MCF 10A (cell line): ENCODE data around the gene GLS. TPM values are rescaled to one million over a fixed set of nuclear protein-coding genes. Genes with fewer than 3 reads are reported as not detected.

Experiments
- BruUV-seq: library from RNA; stranded (reverse); fragments of 400-500 nt; replicated peaks from 2 replicates; lab custom pipeline; 2021; lab: Mats Ljungman, UMichigan
- CTCF ChIA-PET: fragments of 300-600 bp; sonication (Branson Sonifier 250); formaldehyde crosslinking; extraction: SDS; loops from one replicate; lab custom pipeline; 2021; ENCODE audit warnings: antibody characterized with exemption, inconsistent platforms; lab: Yijun Ruan, JAX
- POLR2A ChIA-PET: fragments of 300-600, 350-650 bp; sonication (Branson Sonifier 250); formaldehyde crosslinking; extraction: SDS; loops from one replicate; lab custom pipeline; 2020; ENCODE audit warnings: antibody characterized with exemption, inconsistent platforms; lab: Yijun Ruan, JAX
- DNase-seq: peaks from one replicate; pipeline ENCODE4 v3.0.0-alpha.2; 2018; ENCODE audit not compliant: unreplicated experiment
- H3K27ac Mint-ChIP-seq: one replicate; pipeline ENCODE4 v1.8.0; 2022; ENCODE audit warnings: mild to moderate bottlenecking, low read depth, mixed read lengths; ENCODE audit not compliant: unreplicated experiment
- H3K27me3 Mint-ChIP-seq: one replicate; pipeline ENCODE4 v1.8.0; 2022; ENCODE audit warnings: mixed read lengths; ENCODE audit not compliant: insufficient read depth, unreplicated experiment
- H3K36me3 Mint-ChIP-seq: one replicate; pipeline ENCODE4 v1.8.0; 2022; ENCODE audit warnings: mild to moderate bottlenecking, moderate library complexity, mixed read lengths; ENCODE audit not compliant: insufficient read depth, unreplicated experiment
- H3K4me1 Mint-ChIP-seq: one replicate; pipeline ENCODE4 v1.8.0; 2022; ENCODE audit warnings: mixed read lengths; ENCODE audit not compliant: insufficient read depth, unreplicated experiment
- H3K4me3 Mint-ChIP-seq: one replicate; pipeline ENCODE4 v1.8.0; 2022; ENCODE audit warnings: mild to moderate bottlenecking, moderate library complexity, mixed read lengths; ENCODE audit not compliant: unreplicated experiment
- H3K9me3 Mint-ChIP-seq: one replicate; pipeline ENCODE4 v1.8.0; 2022; ENCODE audit warnings: mixed read lengths; ENCODE audit not compliant: unreplicated experiment
- intact Hi-C: fragments of 100-400 bp; cut with micrococcal nuclease; formaldehyde crosslinking; loops from 2 replicates; pipeline ENCODE4 v1.14.1; 2022
- total RNA-seq: library from RNA; stranded (reverse); gene quantifications from 2 replicates; pipeline ENCODE4 v1.2.3, GENCODE V29; 2022
- TF ChIP-seq, protein P1 (sequence below): fragments of 200-600 bp; IDR thresholded peaks from one replicate; pipeline ENCODE4 v1.8.0; 2022; ENCODE audit warnings: antibody characterized with exemption, mild to moderate bottlenecking; ENCODE audit not compliant: unreplicated experiment

GLS gene
- total RNA-seq, 1 experiment from 2014 or later: 121 TPM

- ChIA-PET POLR2A (no interaction called here), CTCF (interaction anchor here (0.6 kb wide), 1 partner anchor 9 kb away, joined by 3 read pairs; no protein-coding TSS in a partner anchor)
- Mint-ChIP-seq H3K4me3 (no peak overlapping the region), H3K27me3 (no peaks in the 10 kb centered on the region), H3K27ac (no peak overlapping the region), H3K9me3 (no peaks in the 10 kb centered on the region), H3K4me1 (peaks cover 28% of the 10 kb centered on the region), H3K36me3 (no peaks in the 10 kb centered on the region)
- no TSS peak for BruUV-seq
- intact Hi-C loops: no loop called here
- TF ChIP-seq, protein P1, sequence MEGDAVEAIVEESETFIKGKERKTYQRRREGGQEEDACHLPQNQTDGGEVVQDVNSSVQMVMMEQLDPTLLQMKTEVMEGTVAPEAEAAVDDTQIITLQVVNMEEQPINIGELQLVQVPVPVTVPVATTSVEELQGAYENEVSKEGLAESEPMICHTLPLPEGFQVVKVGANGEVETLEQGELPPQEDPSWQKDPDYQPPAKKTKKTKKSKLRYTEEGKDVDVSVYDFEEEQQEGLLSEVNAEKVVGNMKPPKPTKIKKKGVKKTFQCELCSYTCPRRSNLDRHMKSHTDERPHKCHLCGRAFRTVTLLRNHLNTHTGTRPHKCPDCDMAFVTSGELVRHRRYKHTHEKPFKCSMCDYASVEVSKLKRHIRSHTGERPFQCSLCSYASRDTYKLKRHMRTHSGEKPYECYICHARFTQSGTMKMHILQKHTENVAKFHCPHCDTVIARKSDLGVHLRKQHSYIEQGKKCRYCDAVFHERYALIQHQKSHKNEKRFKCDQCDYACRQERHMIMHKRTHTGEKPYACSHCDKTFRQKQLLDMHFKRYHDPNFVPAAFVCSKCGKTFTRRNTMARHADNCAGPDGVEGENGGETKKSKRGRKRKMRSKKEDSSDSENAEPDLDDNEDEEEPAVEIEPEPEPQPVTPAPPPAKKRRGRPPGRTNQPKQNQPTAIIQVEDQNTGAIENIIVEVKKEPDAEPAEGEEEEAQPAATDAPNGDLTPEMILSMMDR: no peak
- DNase-seq: no peak
These were observed 25.4 kb upstream of the GLS start for GRCh38 chr2:190855245-190855644.

DNA sequence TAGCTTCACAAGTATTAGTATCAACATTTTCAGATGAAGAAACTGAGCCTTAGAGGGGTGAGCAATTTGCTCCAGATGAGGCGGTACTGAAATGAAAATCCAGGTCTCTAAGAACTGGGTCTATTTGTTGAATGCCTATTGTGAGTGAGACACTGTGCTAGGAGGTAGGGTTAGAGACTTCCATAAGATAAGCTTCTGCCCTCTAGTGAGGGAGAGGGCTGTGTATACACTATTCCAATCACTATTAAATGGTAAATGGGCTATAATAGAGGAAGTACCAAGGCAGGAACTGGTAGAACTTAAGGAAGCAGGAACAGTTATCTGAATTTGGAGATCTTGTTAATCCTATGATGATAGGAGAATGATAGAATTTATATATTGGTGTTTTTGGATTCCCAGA is 23.6 kb upstream of the GLS start:
- Mint-ChIP-seq H3K9me3 (no peaks in the 10 kb centered on the region), H3K27ac (no peak overlapping the region), H3K4me3 (no peak overlapping the region), H3K36me3 (no peaks in the 10 kb centered on the region), H3K4me1 (peaks cover 32% of the 10 kb centered on the region), H3K27me3 (no peaks in the 10 kb centered on the region)
- no TSS peak for BruUV-seq
- TF ChIP-seq, protein P1: no peak
- DNase-seq: no peak
- ChIA-PET CTCF (interaction anchor here (0.6 to 0.9 kb wide), 2 partner anchors 41 to 711 kb away, joined by 3 to 4 read pairs; no protein-coding TSS in a partner anchor), POLR2A (interaction anchor here (0.6 to 1.1 kb wide), 3 partner anchors 21 to 283 kb away, joined by 3 read pairs; no protein-coding TSS in a partner anchor)
- intact Hi-C loops: no loop called here

- DNase-seq: no peak
- peak overlapping the region; percentile 71 for H3K27ac Mint-ChIP-seq
- TF ChIP-seq, protein P1: no peak
- peaks cover 35% of the 10 kb centered on the region for H3K4me1 Mint-ChIP-seq
- intact Hi-C loops: no loop called here
- ChIA-PET CTCF (interaction anchor here (0.6 to 2.6 kb wide), 2 partner anchors 9 to 371 kb away, joined by 3 to 14 read pairs; no protein-coding TSS in a partner anchor), POLR2A (interaction anchor here (0.6 to 1.2 kb wide), 5 partner anchors 21 to 1447 kb away, joined by 3 to 5 read pairs (median 3); no protein-coding TSS in a partner anchor)
- H3K9me3 Mint-ChIP-seq: no peaks in the 10 kb centered on the region
- BruUV-seq: no TSS peak
- H3K4me3 Mint-ChIP-seq: no peak overlapping the region
- no peaks in the 10 kb centered on the region for H3K36me3 Mint-ChIP-seq
- no peaks in the 10 kb centered on the region for H3K27me3 Mint-ChIP-seq
These were observed 21.8 kb upstream of the GLS start for GRCh38 chr2:190858817-190859216.

DNA sequence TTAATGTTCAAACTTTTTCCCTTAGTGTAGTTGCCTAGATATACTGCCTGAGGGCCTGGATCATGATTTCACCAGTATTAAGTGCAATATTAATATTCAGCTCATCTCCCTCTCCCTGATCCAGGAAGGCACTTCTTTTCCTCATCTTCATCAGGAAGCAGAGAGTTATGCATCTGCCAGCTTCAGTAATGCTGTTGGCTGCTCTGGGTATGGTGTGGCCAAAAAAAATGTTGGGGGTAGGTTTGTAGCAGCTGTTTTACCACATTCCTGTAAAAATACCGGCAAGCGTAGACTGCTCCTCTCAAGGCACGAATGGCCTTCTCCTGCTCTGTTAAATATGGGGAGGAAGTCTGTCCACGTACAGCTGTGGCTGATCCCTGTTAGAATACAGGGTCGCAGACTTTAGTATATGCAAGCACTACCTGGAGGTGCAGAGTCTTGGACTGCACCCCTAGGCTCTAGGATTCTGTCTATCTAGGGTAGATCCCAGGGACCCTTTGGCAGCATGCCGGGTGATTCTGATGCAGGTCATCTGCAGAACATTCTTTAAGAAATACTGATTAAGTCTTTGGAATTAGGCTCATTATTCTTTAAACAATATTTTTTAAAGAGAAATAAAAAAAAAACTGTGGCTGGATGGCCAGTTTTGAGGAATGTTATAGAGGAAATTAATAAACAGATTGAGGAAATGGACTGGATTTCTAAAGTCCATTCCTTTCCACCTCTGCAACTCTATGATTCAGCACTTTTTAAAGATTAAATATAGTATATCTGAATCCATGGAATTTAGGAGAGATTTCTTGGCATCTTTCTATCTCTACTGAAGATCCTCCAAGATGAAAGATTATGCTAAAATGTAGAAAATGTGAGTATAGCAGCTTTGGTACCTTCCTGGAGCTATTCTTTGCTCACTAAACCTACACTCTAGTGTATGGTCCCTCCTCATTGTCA is 21.0 kb upstream of the GLS start:
- intact Hi-C loops: no loop called here
- peak overlapping the region; percentile 71 for H3K27ac Mint-ChIP-seq
- BruUV-seq: no TSS peak
- CTCF ChIA-PET: interaction anchor here (0.5 to 2.6 kb wide), 5 partner anchors 9 to 370 kb away, joined by 3 to 14 read pairs (median 3); no protein-coding TSS in a partner anchor
- DNase-seq: peak; percentile 25
- TF ChIP-seq, protein P1: no peak
- peaks cover 30% of the 10 kb centered on the region for H3K4me1 Mint-ChIP-seq
- no peaks in the 10 kb centered on the region for H3K9me3 Mint-ChIP-seq
- POLR2A ChIA-PET: interaction anchor here (0.6 to 1.2 kb wide), 7 partner anchors 20 to 1448 kb away, joined by 3 to 5 read pairs (median 3); no protein-coding TSS in a partner anchor
- no peaks in the 10 kb centered on the region for H3K27me3 Mint-ChIP-seq
- peak overlapping the region; percentile 36 for H3K4me3 Mint-ChIP-seq
- H3K36me3 Mint-ChIP-seq: no peaks in the 10 kb centered on the region
